DOHH2 (cell line): ENCODE results near the gene RAD51B.

Source experiments
- H3F3A ChIP-seq: fragments of 200-600 bp; sonication (generic), shearing (Covaris generic); 2 replicates; pipeline ENCODE4 v1.6.0; 2016; ENCODE audit warnings: antibody characterized with exemption, mild to moderate bottlenecking; ENCODE audit not compliant: control insufficient read depth, insufficient read depth
- H3K27ac ChIP-seq: fragments of 200-600 bp; sonication (generic); 2 replicates; pipeline ENCODE4 v1.5.1; 2014; ENCODE audit warnings: low read depth, mild to moderate bottlenecking, low read length, moderate library complexity
- H3K27me3 ChIP-seq: fragments of 200-600 bp; sonication (generic); 2 replicates; pipeline ENCODE4 v1.6.1; 2014; ENCODE audit warnings: mild to moderate bottlenecking, low read length, mixed read lengths; ENCODE audit not compliant: control insufficient read depth
- H3K36me3 ChIP-seq: fragments of 200-600 bp; sonication (generic); 2 replicates; pipeline ENCODE4 v1.6.1; 2014; ENCODE audit warnings: mild to moderate bottlenecking, low read length, moderate library complexity, mixed read lengths; ENCODE audit not compliant: control insufficient read depth
- H3K4me1 ChIP-seq: fragments of 200-600 bp; sonication (generic); 2 replicates; pipeline ENCODE4 v1.6.1; 2014; ENCODE audit warnings: mild to moderate bottlenecking, low read length, mixed read lengths; ENCODE audit not compliant: control insufficient read depth
- H3K4me2 ChIP-seq: fragments of 200-600 bp; sonication (generic); 2 replicates; pipeline ENCODE4 v1.6.0; 2014; ENCODE audit warnings: mild to moderate bottlenecking, low read length, moderate library complexity
- H3K4me3 ChIP-seq: fragments of 200-600 bp; sonication (generic); 2 replicates; pipeline ENCODE4 v1.5.1; 2014; ENCODE audit warnings: mild to moderate bottlenecking, low read length, mixed read lengths
- H3K79me2 ChIP-seq: fragments of 200-600 bp; sonication (generic); 2 replicates; pipeline ENCODE4 v1.6.1; 2014; ENCODE audit warnings: mild to moderate bottlenecking, low read length, mixed read lengths; ENCODE audit not compliant: control insufficient read depth
- H3K9me2 ChIP-seq: fragments of 200-600 bp; sonication (generic); replicated peaks from 2 replicates; pipeline ENCODE4 v1.6.1; 2014; ENCODE audit warnings: mild to moderate bottlenecking, low read length, mixed read lengths; ENCODE audit not compliant: control insufficient read depth
- H3K9me3 ChIP-seq: fragments of 200-600 bp; sonication (generic); 2 replicates; pipeline ENCODE4 v1.6.1; 2014; ENCODE audit warnings: antibody characterized with exemption, low read length, mixed read lengths; ENCODE audit not compliant: control insufficient read depth, insufficient read depth
- H4K20me1 ChIP-seq: fragments of 200-600 bp; sonication (generic); 2 replicates; pipeline ENCODE4 v1.6.0; 2014; ENCODE audit warnings: low read depth, mild to moderate bottlenecking, antibody characterized with exemption, low read length, moderate library complexity; ENCODE audit not compliant: control insufficient read depth, insufficient read depth
- EZH2phosphoT487 ChIP-seq: fragments of 200-600 bp; sonication (generic); IDR thresholded peaks from 2 replicates; pipeline ENCODE4 v1.6.1; 2017; ENCODE audit warnings: borderline replicate concordance, mild to moderate bottlenecking, antibody characterized with exemption, low read length, moderate library complexity, mixed read lengths
- TF ChIP-seq, protein P1 (sequence below): fragments of 200-600 bp; sonication (generic); IDR thresholded peaks from one replicate; pipeline ENCODE4 v1.5.1; 2014; ENCODE audit warnings: antibody characterized with exemption, mild to moderate bottlenecking, low read depth, low read length; ENCODE audit not compliant: poor library complexity, severe bottlenecking

RAD51B gene

DNA sequence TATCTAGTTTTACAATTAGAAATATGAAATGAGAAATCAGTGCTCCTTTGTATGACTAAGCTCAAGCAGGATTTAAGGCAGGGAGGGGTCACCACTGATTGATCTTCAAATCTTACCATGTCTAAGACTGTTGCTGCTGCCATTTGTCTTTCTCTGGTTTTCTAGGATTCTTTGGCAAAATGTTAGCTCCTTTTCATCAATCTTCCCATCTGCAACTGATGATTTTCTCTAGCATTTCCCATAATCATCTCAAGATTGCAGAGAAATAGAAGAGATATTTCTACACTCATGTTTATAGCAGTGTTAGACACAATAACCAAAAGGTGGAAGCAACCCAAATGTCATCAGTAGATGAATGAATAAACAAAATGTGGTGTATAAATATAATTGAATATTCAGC lies 175.0 kb downstream of the RAD51B start:
- no peak for TF ChIP-seq EZH2phosphoT487
- TF ChIP-seq, protein P1, sequence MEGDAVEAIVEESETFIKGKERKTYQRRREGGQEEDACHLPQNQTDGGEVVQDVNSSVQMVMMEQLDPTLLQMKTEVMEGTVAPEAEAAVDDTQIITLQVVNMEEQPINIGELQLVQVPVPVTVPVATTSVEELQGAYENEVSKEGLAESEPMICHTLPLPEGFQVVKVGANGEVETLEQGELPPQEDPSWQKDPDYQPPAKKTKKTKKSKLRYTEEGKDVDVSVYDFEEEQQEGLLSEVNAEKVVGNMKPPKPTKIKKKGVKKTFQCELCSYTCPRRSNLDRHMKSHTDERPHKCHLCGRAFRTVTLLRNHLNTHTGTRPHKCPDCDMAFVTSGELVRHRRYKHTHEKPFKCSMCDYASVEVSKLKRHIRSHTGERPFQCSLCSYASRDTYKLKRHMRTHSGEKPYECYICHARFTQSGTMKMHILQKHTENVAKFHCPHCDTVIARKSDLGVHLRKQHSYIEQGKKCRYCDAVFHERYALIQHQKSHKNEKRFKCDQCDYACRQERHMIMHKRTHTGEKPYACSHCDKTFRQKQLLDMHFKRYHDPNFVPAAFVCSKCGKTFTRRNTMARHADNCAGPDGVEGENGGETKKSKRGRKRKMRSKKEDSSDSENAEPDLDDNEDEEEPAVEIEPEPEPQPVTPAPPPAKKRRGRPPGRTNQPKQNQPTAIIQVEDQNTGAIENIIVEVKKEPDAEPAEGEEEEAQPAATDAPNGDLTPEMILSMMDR, result no peak
- no peaks in the 10 kb centered on the region for H3K9me3 ChIP-seq
- no peak overlapping the region for H3K4me3 ChIP-seq
- no peaks in the 10 kb centered on the region for H3K4me1 ChIP-seq
- H3K36me3 ChIP-seq, result no peaks in the 10 kb centered on the region
- H3K79me2 ChIP-seq, result no peaks in the 10 kb centered on the region
- H3K9me2 ChIP-seq, result no peaks in the 10 kb centered on the region
- no peak overlapping the region for H3K4me2 ChIP-seq
- H3K27me3 ChIP-seq, result no peaks in the 10 kb centered on the region
- no peak overlapping the region for H3K27ac ChIP-seq
- H4K20me1 ChIP-seq, result no peaks in the 10 kb centered on the region
- H3F3A ChIP-seq, result no peaks in the 10 kb centered on the region

DNA sequence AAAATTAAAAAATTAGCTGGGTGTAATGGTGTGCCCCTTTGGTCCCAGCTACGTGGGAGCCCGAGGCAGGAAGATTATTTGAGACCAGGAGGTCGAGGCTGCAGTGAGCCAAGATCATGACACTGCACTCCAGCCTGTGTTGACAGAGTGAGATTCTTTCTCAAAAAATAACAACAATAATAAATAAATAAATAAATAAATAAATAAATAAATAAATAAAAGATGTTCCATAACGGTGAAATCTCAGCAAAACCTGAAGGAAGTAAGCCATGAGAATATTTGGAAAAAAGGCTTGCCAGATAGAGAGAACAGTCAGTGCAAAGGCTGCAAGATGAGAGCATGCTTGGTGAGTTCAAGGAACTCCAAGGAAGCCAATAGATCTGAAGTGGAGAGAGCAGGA lies 176.7 kb downstream of the RAD51B start:
- Histone ChIP-seq H3K4me2 (no peak overlapping the region), H3K36me3 (no peaks in the 10 kb centered on the region), H3K79me2 (no peaks in the 10 kb centered on the region), H3K9me3 (no peaks in the 10 kb centered on the region), H3K27me3 (no peaks in the 10 kb centered on the region), H3K9me2 (no peaks in the 10 kb centered on the region), H3K4me1 (no peaks in the 10 kb centered on the region), H3K27ac (no peak overlapping the region), H3K4me3 (no peak overlapping the region), H3F3A (no peaks in the 10 kb centered on the region), H4K20me1 (no peaks in the 10 kb centered on the region)
- TF ChIP-seq, protein P1, result no peak
- TF ChIP-seq EZH2phosphoT487, result no peak

DNA sequence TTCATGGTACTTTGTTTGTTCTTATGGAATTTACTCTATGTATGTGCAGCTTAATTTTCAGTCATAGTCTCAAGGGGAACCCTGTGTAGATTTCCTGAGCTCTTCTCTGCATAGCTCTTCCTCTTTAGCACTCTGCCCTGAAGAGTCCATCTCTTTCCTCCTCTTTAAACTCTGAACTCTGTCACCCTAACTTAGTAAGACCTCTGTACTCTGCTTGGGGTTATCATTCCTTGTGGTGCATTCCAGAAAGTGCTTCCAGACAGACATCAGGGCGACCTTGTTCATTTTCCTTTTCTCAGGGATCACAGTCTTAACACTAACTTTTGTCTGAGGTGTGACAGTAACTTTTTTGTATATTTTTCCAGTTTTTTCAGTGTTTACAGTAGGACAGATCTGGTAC lies 179.3 kb downstream of the RAD51B start:
- no peaks in the 10 kb centered on the region for H3K27me3 ChIP-seq
- H3K4me2 ChIP-seq, result no peak overlapping the region
- TF ChIP-seq EZH2phosphoT487, result no peak
- TF ChIP-seq, protein P1, result no peak
- H3K9me3 ChIP-seq, result 0 out of 2 replicates have a peak, but pooled peaks cover 4% of the 10 kb centered on the region
- peaks cover 16% of the 10 kb centered on the region for H3K4me1 ChIP-seq
- no peaks in the 10 kb centered on the region for H3K36me3 ChIP-seq
- no peak overlapping the region for H3K27ac ChIP-seq
- no peak overlapping the region for H3K4me3 ChIP-seq
- no peaks in the 10 kb centered on the region for H4K20me1 ChIP-seq
- H3K79me2 ChIP-seq, result no peaks in the 10 kb centered on the region; the same call in 1 of the 2 replicates
- H3K9me2 ChIP-seq, result no peaks in the 10 kb centered on the region
- no peaks in the 10 kb centered on the region for H3F3A ChIP-seq
